Neuronal stem cell (in vitro differentiated cells): ENCODE results near the gene DMRTC1.
"Not testable (repeated sequence)": the region's sequence is repeated elsewhere in the genome, so short reads cannot be mapped to it uniquely, and the experiment has no call there.

ENCODE experiments used
- DNase-seq: peaks from one replicate; pipeline ENCODE4 v3.0.0-alpha.2; 2013; ENCODE audit warnings: low spot score
- H2AFZ ChIP-seq: one replicate; pipeline ENCODE4 v1.6.1; 2013; ENCODE audit warnings: mild to moderate bottlenecking, low read length, inconsistent platforms
- H2AK5ac ChIP-seq: 2 replicates; pipeline ENCODE4 v1.6.1; 2013; ENCODE audit warnings: low read depth, mild to moderate bottlenecking, inconsistent platforms, low read length, moderate library complexity, mixed read lengths
- H2BK120ac ChIP-seq: 2 replicates; pipeline ENCODE4 v1.6.1; 2013; ENCODE audit warnings: low read depth, mild to moderate bottlenecking, inconsistent platforms, low read length, moderate library complexity, mixed read lengths
- H2BK12ac ChIP-seq: one replicate; pipeline ENCODE4 v1.6.1; 2013; ENCODE audit warnings: low read length, inconsistent platforms
- H2BK15ac ChIP-seq: 2 replicates; pipeline ENCODE4 v1.6.1; 2013; ENCODE audit warnings: mild to moderate bottlenecking, low read length, inconsistent platforms, mixed read lengths
- H2BK5ac ChIP-seq: one replicate; pipeline ENCODE4 v1.6.1; 2013; ENCODE audit warnings: inconsistent platforms, mild to moderate bottlenecking, low read length, moderate library complexity
- H3K14ac ChIP-seq: one replicate; pipeline ENCODE4 v1.6.1; 2013; ENCODE audit warnings: low read length, inconsistent platforms
- H3K18ac ChIP-seq: 2 replicates; pipeline ENCODE4 v1.6.1; 2013; ENCODE audit warnings: low read length, inconsistent platforms
- H3K23ac ChIP-seq: 2 replicates; pipeline ENCODE4 v1.6.1; 2013; ENCODE audit warnings: low read depth, mild to moderate bottlenecking, mixed read lengths, low read length, inconsistent platforms; ENCODE audit not compliant: poor library complexity
- H3K27ac ChIP-seq: replicated peaks from 3 replicates; pipeline ENCODE4 v1.5.1; 2013; ENCODE audit warnings: low read length, inconsistent platforms
- H3K27me3 ChIP-seq, 3 experiments: 2 replicates each; pipeline ENCODE4 v1.6.1; 2013; ENCODE audit warnings: low read length in 3 of 3, mild to moderate bottlenecking in 2 of 3, inconsistent platforms in 1 of 3, low read depth in 1 of 3, mixed read lengths in 1 of 3, moderate library complexity in 1 of 3; ENCODE audit not compliant: control insufficient read depth in 3 of 3, insufficient read depth in 3 of 3
- H3K36me3 ChIP-seq, 2 donors: replicated peaks in 1 of 2; 2 replicates each; pipeline ENCODE4 v1.6.1; 2013; ENCODE audit warnings: low read length in 2 of 2; ENCODE audit not compliant: control insufficient read depth in 2 of 2, insufficient read depth in 2 of 2
- H3K4ac ChIP-seq: 2 replicates; pipeline ENCODE4 v1.6.1; 2013; ENCODE audit warnings: inconsistent platforms, mild to moderate bottlenecking, low read length, moderate library complexity
- H3K4me1 ChIP-seq, 2 donors: 1 replicate in 1 of 2; 2 replicates in 1 of 2; pipeline ENCODE4 v1.6.1; 2013; ENCODE audit warnings: low read length in 2 of 2, low read depth in 1 of 2; ENCODE audit not compliant: control insufficient read depth in 2 of 2, insufficient read depth in 1 of 2
- H3K4me2 ChIP-seq: one replicate; pipeline ENCODE4 v1.6.1; 2013; ENCODE audit warnings: mild to moderate bottlenecking, low read length, inconsistent platforms; ENCODE audit not compliant: insufficient read depth, poor library complexity, severe bottlenecking
- H3K4me3 ChIP-seq, 2 donors: 2 replicates each; pipeline ENCODE4 v1.5.1; 2013; ENCODE audit warnings: low read length in 2 of 2, mild to moderate bottlenecking in 2 of 2, inconsistent platforms in 1 of 2, moderate library complexity in 1 of 2
- H3K79me1 ChIP-seq: one replicate; pipeline ENCODE4 v1.6.1; 2013; ENCODE audit warnings: low read depth, mild to moderate bottlenecking, inconsistent platforms, low read length, moderate library complexity
- H3K9ac ChIP-seq: one replicate; pipeline ENCODE4 v1.6.1; 2013; ENCODE audit warnings: mild to moderate bottlenecking, low read depth, low read length, inconsistent platforms; ENCODE audit not compliant: poor library complexity
- H3K9me3 ChIP-seq, 2 donors: replicated peaks in 1 of 2; 2 replicates each; pipeline versions ENCODE3 to v1.6.1; 2013; ENCODE audit warnings: low read length in 2 of 2, mild to moderate bottlenecking in 2 of 2, inconsistent platforms in 1 of 2, low read depth in 1 of 2, mixed read lengths in 1 of 2, moderate library complexity in 1 of 2; ENCODE audit not compliant: control insufficient read depth in 2 of 2, insufficient read depth in 1 of 2
- H4K8ac ChIP-seq: one replicate; pipeline ENCODE4 v1.6.1; 2013; ENCODE audit warnings: low read depth, mild to moderate bottlenecking, inconsistent platforms, low read length, moderate library complexity
- H4K91ac ChIP-seq: one replicate; pipeline ENCODE4 v1.6.1; 2013; ENCODE audit warnings: low read length, low read depth, mild to moderate bottlenecking, inconsistent platforms; ENCODE audit not compliant: poor library complexity
- WGBS, 2 donors: extraction: QIAGEN DNeasy Blood & Tissue Kit; methylation state at CpG; one replicate each; pipeline ENCODE4 v1.1.7; 2013; ENCODE audit warnings: missing lambda C conversion rate in 2 of 2, mixed read lengths in 1 of 2; ENCODE audit not compliant: insufficient read length in 2 of 2, insufficient replicate concordance in 1 of 2; ENCODE audit errors: extremely low coverage in 2 of 2; 5-methylcytosine and 5-hydroxymethylcytosine counted together

Gene DMRTC1

DNA sequence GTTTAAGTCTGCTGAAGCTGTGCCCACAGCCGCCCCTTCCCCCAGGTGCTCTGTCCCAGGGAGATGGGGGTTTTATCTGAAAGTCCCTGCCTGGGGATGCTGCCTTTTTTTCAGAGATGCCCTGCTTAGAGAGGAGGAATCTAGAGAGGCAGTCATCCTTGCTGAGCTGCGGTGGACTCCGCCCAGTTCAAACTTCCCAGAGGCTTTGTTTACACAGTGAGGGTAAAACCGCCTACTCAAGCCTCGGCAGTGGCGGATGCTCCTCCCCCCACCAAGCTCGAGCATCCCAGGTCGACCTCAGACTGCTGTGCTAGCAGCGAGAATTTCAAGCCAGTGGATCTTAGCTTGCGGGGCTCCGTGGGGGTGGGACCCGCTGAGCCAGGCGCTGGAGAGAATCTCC lies 112.9 kb downstream of the DMRTC1 start:
- H3K79me1 ChIP-seq, H3K14ac ChIP-seq, H2BK15ac ChIP-seq, H3K36me3 ChIP-seq, H3K4me2 ChIP-seq, H2AK5ac ChIP-seq, H3K27me3 ChIP-seq, H3K9me3 ChIP-seq, H2AFZ ChIP-seq, DNase-seq, H3K27ac ChIP-seq, H4K8ac ChIP-seq, H3K18ac ChIP-seq, H3K23ac ChIP-seq, H2BK12ac ChIP-seq, H3K9ac ChIP-seq, H3K4me1 ChIP-seq, H4K91ac ChIP-seq, H3K4ac ChIP-seq, H3K4me3 ChIP-seq, H2BK120ac ChIP-seq, H2BK5ac ChIP-seq: not testable (repeated sequence)
- WGBS, 2 donors = no CpG with 5 or more reads among the region's 13 CpGs
